Fibroblast of lung (primary cell): ENCODE data around the gene NEGR1.

ENCODE experiments used
- CTCF ChIP-seq, 2 donors: IDR thresholded peaks in 1 of 2; conservative IDR thresholded peaks in 1 of 2; 1 replicate in 1 of 2; 2 replicates in 1 of 2; pipeline ENCODE4 v1.5.1; 2011 to 2012; ENCODE audit warnings: low read length in 2 of 2, control low read depth in 1 of 2, inconsistent platforms in 1 of 2, low read depth in 1 of 2, mild to moderate bottlenecking in 1 of 2
- EZH2 ChIP-seq: IDR thresholded peaks from 2 replicates; pipeline ENCODE4 v1.5.1; 2012; ENCODE audit warnings: low read length, control low read depth, mild to moderate bottlenecking; ENCODE audit errors: missing control alignments

GRCh38 chr1:71695084-71695483 is 587.3 kb downstream of the NEGR1 start:
- no peak for TF ChIP-seq CTCF (conservative IDR thresholded peaks at IDR 0.05 in 1 of 2, IDR thresholded peaks at IDR 0.05 in 1 of 2; ENCODE audit: low read depth in 1 of 2, low read length in 2 of 2)
- no peak for TF ChIP-seq EZH2
